SK-N-SH treated with all-trans-retinoic acid at 6 μM for 48 hours (cell line): ENCODE results near the gene FHOD1.

Experiments
- ARNTL ChIP-seq: fragments of 450-650 bp; formaldehyde crosslinking; IDR thresholded peaks from 2 replicates; pipeline ENCODE4 v1.5.0; 2020; ENCODE audit warnings: low read depth, mild to moderate bottlenecking, moderate library complexity, borderline replicate concordance
- BACH2 ChIP-seq: fragments of 250-450 bp; sonication (Bioruptor Pico); IDR thresholded peaks from 2 replicates; pipeline ENCODE4 v1.9.0; 2021; ENCODE audit warnings: mild to moderate bottlenecking, borderline replicate concordance
- CREB5 ChIP-seq: fragments of 250-450 bp; sonication (Bioruptor Pico); IDR thresholded peaks from 2 replicates; pipeline ENCODE4 v1.5.1; 2020; ENCODE audit warnings: low read depth, mild to moderate bottlenecking, moderate library complexity
- CSDC2 ChIP-seq: fragments of 250-450 bp; sonication (Bioruptor Pico); IDR thresholded peaks from 2 replicates; pipeline ENCODE4 v1.5.0; 2020; ENCODE audit warnings: mild to moderate bottlenecking, moderate library complexity
- CSRNP3 ChIP-seq: fragments of 250-450 bp; sonication (Bioruptor Pico); IDR thresholded peaks from 2 replicates; pipeline ENCODE4 v1.5.1; 2021; ENCODE audit warnings: mild to moderate bottlenecking, moderate library complexity
- ESRRG ChIP-seq: fragments of 250-450 bp; sonication (Bioruptor Pico); IDR thresholded peaks from 2 replicates; pipeline ENCODE4 v1.6.1; 2021; ENCODE audit warnings: mild to moderate bottlenecking
- ISL1 ChIP-seq: fragments of 250-450 bp; sonication (Bioruptor Pico); IDR thresholded peaks from 2 replicates; pipeline ENCODE4 v2.1.2; 2022; ENCODE audit warnings: mild to moderate bottlenecking, moderate library complexity
- OSR1 ChIP-seq: fragments of 250-450 bp; sonication (Bioruptor Pico); IDR thresholded peaks from 2 replicates; pipeline ENCODE4 v1.8.0; 2022; ENCODE audit warnings: moderate library complexity, mild to moderate bottlenecking, inconsistent platforms
- RARB ChIP-seq: fragments of 250-450 bp; sonication (Bioruptor Pico); IDR thresholded peaks from 2 replicates; pipeline ENCODE4 v1.8.0; 2021; ENCODE audit warnings: mild to moderate bottlenecking, moderate library complexity
- ZC3H10 ChIP-seq: fragments of 250-450 bp; sonication (Bioruptor Pico); IDR thresholded peaks from 2 replicates; pipeline ENCODE4 v1.5.1; 2021; ENCODE audit warnings: mild to moderate bottlenecking, moderate library complexity
- ZFP3 ChIP-seq: fragments of 250-450 bp; sonication (Bioruptor Pico); IDR thresholded peaks from 2 replicates; pipeline ENCODE4 v1.5.0; 2020; ENCODE audit warnings: mild to moderate bottlenecking, moderate library complexity
- ZNF565 ChIP-seq: fragments of 450-650 bp; formaldehyde crosslinking; conservative IDR thresholded peaks from 2 replicates; pipeline ENCODE4 v1.5.0; 2020; ENCODE audit warnings: low read depth, mild to moderate bottlenecking, moderate library complexity
- TF ChIP-seq, protein P1 (sequence below): fragments of 250-450 bp; sonication (Bioruptor Pico); IDR thresholded peaks from 2 replicates; pipeline ENCODE4 v1.8.0; 2020; ENCODE audit warnings: mild to moderate bottlenecking, moderate library complexity, borderline replicate concordance
- TF ChIP-seq, protein P2 (sequence below): fragments of 250-450 bp; sonication (Bioruptor Pico); IDR thresholded peaks from 2 replicates; pipeline ENCODE4 v1.8.0; 2021; ENCODE audit warnings: low read depth, mild to moderate bottlenecking, moderate library complexity, borderline replicate concordance

DNA sequence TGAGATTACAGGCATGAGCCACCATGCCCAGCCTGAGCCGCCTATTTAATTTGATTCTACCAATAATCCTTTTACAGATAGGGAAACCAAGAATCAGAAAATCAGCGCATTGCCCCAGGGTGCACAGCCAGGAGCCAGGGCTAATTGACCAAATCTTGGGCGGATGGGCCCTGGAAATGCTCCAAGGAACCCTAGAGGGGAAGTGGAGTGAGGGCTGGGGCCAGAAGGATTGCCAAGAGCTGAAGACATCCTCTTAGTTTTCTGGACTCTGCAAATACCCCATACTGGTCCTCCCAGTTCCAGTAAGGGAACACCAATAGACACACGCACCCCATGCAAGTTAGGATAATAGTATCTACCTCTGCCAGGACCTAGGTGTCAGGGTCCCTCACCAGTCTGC is 3.8 kb downstream of the FHOD1 start:
- TF ChIP-seq RARB (no peak), CREB5 (CRISPR knock-in tag) (no peak), ARNTL (no peak), ZFP3 (no peak), CSRNP3 (CRISPR knock-in tag) (no peak), ZNF565 (CRISPR knock-in tag) (no peak), OSR1 (CRISPR knock-in tag) (no peak), ESRRG (CRISPR knock-in tag) (no peak), ZC3H10 (CRISPR knock-in tag) (no peak), CSDC2 (CRISPR knock-in tag) (no peak), BACH2 (CRISPR knock-in tag) (no peak), ISL1 (CRISPR knock-in tag) (no peak)
- TF ChIP-seq, protein P1, sequence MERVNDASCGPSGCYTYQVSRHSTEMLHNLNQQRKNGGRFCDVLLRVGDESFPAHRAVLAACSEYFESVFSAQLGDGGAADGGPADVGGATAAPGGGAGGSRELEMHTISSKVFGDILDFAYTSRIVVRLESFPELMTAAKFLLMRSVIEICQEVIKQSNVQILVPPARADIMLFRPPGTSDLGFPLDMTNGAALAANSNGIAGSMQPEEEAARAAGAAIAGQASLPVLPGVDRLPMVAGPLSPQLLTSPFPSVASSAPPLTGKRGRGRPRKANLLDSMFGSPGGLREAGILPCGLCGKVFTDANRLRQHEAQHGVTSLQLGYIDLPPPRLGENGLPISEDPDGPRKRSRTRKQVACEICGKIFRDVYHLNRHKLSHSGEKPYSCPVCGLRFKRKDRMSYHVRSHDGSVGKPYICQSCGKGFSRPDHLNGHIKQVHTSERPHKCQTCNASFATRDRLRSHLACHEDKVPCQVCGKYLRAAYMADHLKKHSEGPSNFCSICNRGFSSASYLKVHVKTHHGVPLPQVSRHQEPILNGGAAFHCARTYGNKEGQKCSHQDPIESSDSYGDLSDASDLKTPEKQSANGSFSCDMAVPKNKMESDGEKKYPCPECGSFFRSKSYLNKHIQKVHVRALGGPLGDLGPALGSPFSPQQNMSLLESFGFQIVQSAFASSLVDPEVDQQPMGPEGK (CRISPR knock-in tag), result no peak
- TF ChIP-seq, protein P2, sequence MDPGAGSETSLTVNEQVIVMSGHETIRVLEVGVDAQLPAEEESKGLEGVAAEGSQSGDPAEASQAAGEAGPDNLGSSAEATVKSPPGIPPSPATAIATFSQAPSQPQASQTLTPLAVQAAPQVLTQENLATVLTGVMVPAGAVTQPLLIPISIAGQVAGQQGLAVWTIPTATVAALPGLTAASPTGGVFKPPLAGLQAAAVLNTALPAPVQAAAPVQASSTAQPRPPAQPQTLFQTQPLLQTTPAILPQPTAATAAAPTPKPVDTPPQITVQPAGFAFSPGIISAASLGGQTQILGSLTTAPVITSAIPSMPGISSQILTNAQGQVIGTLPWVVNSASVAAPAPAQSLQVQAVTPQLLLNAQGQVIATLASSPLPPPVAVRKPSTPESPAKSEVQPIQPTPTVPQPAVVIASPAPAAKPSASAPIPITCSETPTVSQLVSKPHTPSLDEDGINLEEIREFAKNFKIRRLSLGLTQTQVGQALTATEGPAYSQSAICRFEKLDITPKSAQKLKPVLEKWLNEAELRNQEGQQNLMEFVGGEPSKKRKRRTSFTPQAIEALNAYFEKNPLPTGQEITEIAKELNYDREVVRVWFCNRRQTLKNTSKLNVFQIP, result no peak
